Measurements from ENCODE around the gene KIF1B. TPM values are rescaled to one million over a fixed set of nuclear protein-coding genes. Genes with fewer than 3 reads are reported as not detected.

Gene KIF1B
- total RNA-seq, 1 donor from 2014 or later = 113 TPM

GRCh38 chr1:10288029-10288615 is 77.8 kb downstream of the KIF1B start:
- Mint-ChIP-seq H3K9me3 (no peaks in the 10 kb centered on the region), H3K27ac (ENCODE audit: unreplicated experiment) (no peak overlapping the region), H3K27me3 (ENCODE audit: low read depth) (no peaks in the 10 kb centered on the region), H3K36me3 (ENCODE audit: low read depth) (peaks cover 14% of the 10 kb centered on the region), H3K4me3 (peak overlapping the region; percentile 42), H3K4me1 (peaks cover 36% of the 10 kb centered on the region)
- no peak for DNase-seq (ENCODE audit: low read depth, low spot score)
- no peak for TF ChIP-seq CTCF (conservative IDR thresholded peaks at IDR 0.05)

DNA sequence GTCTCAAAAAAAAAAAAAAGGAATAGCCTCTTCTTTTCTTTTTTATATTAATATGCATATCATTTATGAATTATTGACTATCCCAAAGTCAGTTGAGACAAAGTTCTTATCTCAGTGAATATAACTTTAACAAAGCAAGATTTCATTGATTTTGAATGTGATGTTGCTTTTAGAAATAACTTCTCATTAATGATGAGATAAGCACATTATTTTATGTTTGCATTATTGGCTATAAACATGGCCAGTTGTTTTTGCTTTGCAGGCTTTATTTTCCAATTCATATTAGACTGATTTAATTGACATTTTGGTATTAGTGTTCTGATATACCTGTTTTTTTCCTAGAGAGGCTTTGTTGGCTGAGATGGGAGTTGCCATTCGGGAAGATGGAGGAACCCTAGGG is 81.3 kb downstream of the KIF1B start:
- no peak overlapping the region for H3K27ac Mint-ChIP-seq (ENCODE audit: unreplicated experiment)
- H3K4me1 Mint-ChIP-seq = peaks cover 45% of the 10 kb centered on the region

GRCh38 chr1:10292188-10292587 is 81.8 kb downstream of the KIF1B start:
- Mint-ChIP-seq H3K36me3 (ENCODE audit: low read depth) (peaks cover 13% of the 10 kb centered on the region), H3K4me1 (peaks cover 50% of the 10 kb centered on the region), H3K4me3 (no peak overlapping the region), H3K9me3 (no peaks in the 10 kb centered on the region), H3K27ac (ENCODE audit: unreplicated experiment) (no peak overlapping the region), H3K27me3 (ENCODE audit: low read depth) (no peaks in the 10 kb centered on the region)
- DNase-seq (ENCODE audit: low read depth, low spot score) = no peak
- TF ChIP-seq CTCF (conservative IDR thresholded peaks at IDR 0.05) = no peak

More for the DNA sequence above, 81.3 kb downstream of the KIF1B start:
- Mint-ChIP-seq H3K36me3 (ENCODE audit: low read depth) (peaks cover 13% of the 10 kb centered on the region), H3K27me3 (ENCODE audit: low read depth) (no peaks in the 10 kb centered on the region), H3K4me3 (no peak overlapping the region), H3K9me3 (no peaks in the 10 kb centered on the region)
- no peak for TF ChIP-seq CTCF (conservative IDR thresholded peaks at IDR 0.05)
- DNase-seq (ENCODE audit: low read depth, low spot score) = no peak

DNA sequence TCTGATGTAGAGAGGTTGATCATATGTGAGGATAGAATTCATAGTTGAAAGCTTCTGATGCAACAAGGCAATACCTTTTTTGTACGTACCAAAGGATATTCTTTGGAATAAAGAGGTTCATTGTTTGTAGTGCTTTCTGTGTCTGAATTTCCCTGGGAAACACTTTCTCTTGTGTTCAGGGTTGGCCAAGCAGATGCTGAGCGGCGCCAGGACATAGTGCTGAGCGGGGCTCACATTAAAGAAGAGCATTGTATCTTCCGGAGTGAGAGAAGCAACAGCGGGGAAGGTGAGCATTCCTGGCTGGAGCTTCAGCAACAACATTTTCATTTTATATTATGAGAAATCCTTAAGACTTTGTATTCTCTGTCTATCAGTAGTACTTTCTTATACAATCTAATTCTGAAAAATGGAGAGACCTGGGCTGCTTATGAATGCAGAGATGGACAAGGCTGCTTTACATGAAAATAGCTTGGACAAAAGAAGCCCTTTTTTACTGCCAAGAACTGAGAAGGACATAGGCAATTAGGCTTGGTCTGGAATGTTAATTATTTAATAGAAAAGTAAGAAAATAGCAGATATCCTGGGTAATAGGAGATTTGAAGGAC is 85.2 kb downstream of the KIF1B start:
- no peak for TF ChIP-seq CTCF (conservative IDR thresholded peaks at IDR 0.05)
- DNase-seq (ENCODE audit: low read depth, low spot score) = peak; percentile 32
- Mint-ChIP-seq H3K36me3 (ENCODE audit: low read depth) (peaks cover 16% of the 10 kb centered on the region), H3K4me3 (peak overlapping the region; percentile 66), H3K4me1 (peaks cover 59% of the 10 kb centered on the region), H3K9me3 (no peaks in the 10 kb centered on the region), H3K27me3 (ENCODE audit: low read depth) (no peaks in the 10 kb centered on the region), H3K27ac (ENCODE audit: unreplicated experiment) (peak overlapping the region; percentile 90)

- no peak for TF ChIP-seq CTCF (conservative IDR thresholded peaks at IDR 0.05)
- no peak overlapping the region for H3K27ac Mint-ChIP-seq (ENCODE audit: unreplicated experiment)
- peaks cover 61% of the 10 kb centered on the region for H3K4me1 Mint-ChIP-seq
- no peak overlapping the region for H3K4me3 Mint-ChIP-seq
- H3K9me3 Mint-ChIP-seq = no peaks in the 10 kb centered on the region
- peaks cover 21% of the 10 kb centered on the region for H3K36me3 Mint-ChIP-seq (ENCODE audit: low read depth)
- H3K27me3 Mint-ChIP-seq (ENCODE audit: low read depth) = no peaks in the 10 kb centered on the region
- no peak for DNase-seq (ENCODE audit: low read depth, low spot score)
Measured at GRCh38 chr1:10299151-10299550, 88.8 kb downstream of the KIF1B start.

Measured in neural crest cell (in vitro differentiated cells).